Measurements from ENCODE around the gene UNC5A.

The UNC5A gene

GRCh38 chr5:176880366-176881020 is 70.1 kb downstream of the UNC5A start:
- DNase-seq (ENCODE audit: low spot score), result no peak

GRCh38 chr5:176881021-176881749 is 70.8 kb downstream of the UNC5A start:
- DNase-seq (ENCODE audit: low spot score), result no peak

- DNase-seq (ENCODE audit: low spot score), result no peak
Measured at GRCh38 chr5:176881816-176882566, 71.6 kb downstream of the UNC5A start.

- DNase-seq (ENCODE audit: low spot score), result no peak
Measured at GRCh38 chr5:176882567-176882903, 72.2 kb downstream of the UNC5A start.

- no peak for DNase-seq (ENCODE audit: low spot score)
Measured at GRCh38 chr5:176883700-176884570, 73.6 kb downstream of the UNC5A start.

- no peak for DNase-seq (ENCODE audit: low spot score)
Measured at GRCh38 chr5:176884571-176884890, 74.2 kb downstream of the UNC5A start.

- no peak for DNase-seq (ENCODE audit: low spot score)
Measured at GRCh38 chr5:176886336-176887251, 76.2 kb downstream of the UNC5A start.

GRCh38 chr5:176887252-176887849 is 77.0 kb downstream of the UNC5A start:
- peak; percentile 49 for DNase-seq (ENCODE audit: low spot score)

- peak; percentile 54 for DNase-seq (ENCODE audit: low spot score)
Measured at GRCh38 chr5:176888016-176888864, 77.9 kb downstream of the UNC5A start.

GRCh38 chr5:176888865-176889165 is 78.5 kb downstream of the UNC5A start:
- DNase-seq (ENCODE audit: low spot score), result no peak

- peak; percentile 60 for DNase-seq (ENCODE audit: low spot score)
Measured at GRCh38 chr5:176889321-176890280, 79.2 kb downstream of the UNC5A start.

GRCh38 chr5:176890455-176891330 is 80.3 kb downstream of the UNC5A start:
- no peak for DNase-seq (ENCODE audit: low spot score)

- DNase-seq (ENCODE audit: low spot score), result no peak
Measured at GRCh38 chr5:176891331-176891958, 81.1 kb downstream of the UNC5A start.

GRCh38 chr5:176892663-176893062 is 82.3 kb downstream of the UNC5A start:
- no peak for DNase-seq (ENCODE audit: low spot score)

GRCh38 chr5:176894298-176894697 is 83.9 kb downstream of the UNC5A start:
- DNase-seq (ENCODE audit: low spot score), result no peak

GRCh38 chr5:176895831-176896230 is 85.5 kb downstream of the UNC5A start:
- no peak for DNase-seq (ENCODE audit: low spot score)

- DNase-seq (ENCODE audit: low spot score), result no peak
Measured at GRCh38 chr5:176897263-176897662, 86.9 kb downstream of the UNC5A start.

All from left forelimb (tissue), 1 donor.